Stimulated activated CD8-positive, alpha-beta memory T cell treated with anti-CD3 and anti-CD28 coated beads, Interleukin-2, amount 100 ng/mL, for 48 hours (primary cell): ENCODE measurements around the gene RACGAP1.

ENCODE experiments used
- DNase-seq, 2 donors: peaks; one replicate each; pipeline ENCODE4 v3.0.0-alpha.2; 2020; ENCODE audit warnings: low read depth in 2 of 2

Gene RACGAP1

GRCh38 chr12:49954863-49955830 lies 70.1 kb downstream of the RACGAP1 start:
- no peak for DNase-seq

GRCh38 chr12:49953961-49954846 lies 71.1 kb downstream of the RACGAP1 start:
- no peak for DNase-seq

GRCh38 chr12:49953151-49953550 lies 72.1 kb downstream of the RACGAP1 start:
- DNase-seq = no peak

GRCh38 chr12:49952391-49953055 lies 72.8 kb downstream of the RACGAP1 start:
- no peak for DNase-seq

- DNase-seq = no peak
Measured at GRCh38 chr12:49951411-49952240, 73.7 kb downstream of the RACGAP1 start.

- DNase-seq = no peak
Measured at GRCh38 chr12:49950273-49951251, 74.7 kb downstream of the RACGAP1 start, which contains the start of gene AQP2. Gene AQP2, plus strand, starts transcription at chr12:49950737. Its CDS starts 94 bp downstream, at chr12:49950831.

- DNase-seq = no peak
Measured at GRCh38 chr12:49949866-49950265, 75.4 kb downstream of the RACGAP1 start.

- DNase-seq = no peak
Measured at GRCh38 chr12:49948866-49949845, 76.1 kb downstream of the RACGAP1 start.

GRCh38 chr12:49947593-49948226 lies 77.6 kb downstream of the RACGAP1 start:
- no peak for DNase-seq

GRCh38 chr12:49946497-49946896 lies 78.8 kb downstream of the RACGAP1 start:
- DNase-seq = no peak

GRCh38 chr12:49946086-49946485 lies 79.2 kb downstream of the RACGAP1 start:
- DNase-seq = no peak

- peak; percentile 82 to 87 for DNase-seq
Measured at GRCh38 chr12:49945394-49946080, 79.8 kb downstream of the RACGAP1 start.

- no peak for DNase-seq
Measured at GRCh38 chr12:49944718-49945117, 80.6 kb downstream of the RACGAP1 start.

GRCh38 chr12:49944046-49944445 lies 81.2 kb downstream of the RACGAP1 start:
- DNase-seq = no peak

GRCh38 chr12:49943625-49943960 lies 81.7 kb downstream of the RACGAP1 start:
- DNase-seq = no peak

GRCh38 chr12:49942921-49943624 lies 82.2 kb downstream of the RACGAP1 start:
- DNase-seq = no peak

GRCh38 chr12:49942512-49942893 lies 82.8 kb downstream of the RACGAP1 start:
- no peak for DNase-seq
